Endothelial cell of umbilical vein (primary cell): ENCODE measurements around the gene TSPAN18. TPM values are rescaled to one million over a fixed set of nuclear protein-coding genes. Genes with fewer than 3 reads are reported as not detected.

Experiments used
- BruUV-seq: library from RNA; stranded (reverse); fragments of 400-500 nt; replicated peaks from 2 replicates; lab custom pipeline; 2021; lab: Mats Ljungman, UMichigan
- CTCF ChIA-PET: fragments of 300-600, 350-600 bp; sonication (Branson Sonifier 250); formaldehyde crosslinking; loops from one replicate; lab custom pipeline; 2021; ENCODE audit warnings: antibody characterized with exemption, inconsistent platforms; lab: Charles Lee
- POLR2A ChIA-PET: fragments of 300-600, 350-600 bp; sonication (Branson Sonifier 250); formaldehyde crosslinking; loops from one replicate; lab custom pipeline; 2021; ENCODE audit warnings: antibody characterized with exemption, inconsistent platforms; lab: Charles Lee
- DNase-seq: peaks from one replicate; pipeline ENCODE4 v3.0.0-alpha.2; 2011; ENCODE audit warnings: low read depth, low spot score
- FAIRE-seq: peaks from 2 replicates; lab custom pipeline; 2011; peaks lifted over from hg19 to GRCh38; lab: Jason Lieb, UNC
- H2AFZ ChIP-seq: 2 replicates; pipeline ENCODE4 v1.6.0; 2012; ENCODE audit warnings: low read depth, low read length, control low read depth, inconsistent platforms
- H3K27ac ChIP-seq: 2 replicates; pipeline ENCODE4 v1.5.1; 2011; ENCODE audit warnings: low read depth, mild to moderate bottlenecking, control low read depth, low read length, moderate library complexity; ENCODE audit not compliant: insufficient read depth
- H3K27me3 ChIP-seq, 2 experiments: 2 replicates each; pipeline versions ENCODE4 v1.6.0 to v1.6.1; 2011; ENCODE audit warnings: low read length in 2 of 2, mixed read lengths in 1 of 2; ENCODE audit not compliant: control insufficient read depth in 2 of 2, insufficient read depth in 2 of 2
- H3K36me3 ChIP-seq, 2 experiments: 2 replicates in 1 of 2; 3 replicates in 1 of 2; pipeline ENCODE4 v1.5.1; 2011; ENCODE audit warnings: low read length in 2 of 2, mild to moderate bottlenecking in 1 of 2, moderate library complexity in 1 of 2; ENCODE audit not compliant: control insufficient read depth in 2 of 2, insufficient read depth in 2 of 2; ENCODE audit errors: extremely low read depth in 1 of 2
- H3K4me1 ChIP-seq: 3 replicates; pipeline ENCODE4 v1.5.1; 2011; ENCODE audit warnings: mild to moderate bottlenecking, low read length; ENCODE audit not compliant: control insufficient read depth, insufficient read depth; ENCODE audit errors: extremely low read depth
- H3K4me2 ChIP-seq: 2 replicates; pipeline ENCODE4 v1.6.1; 2011; ENCODE audit warnings: low read length, control low read depth, mixed read lengths; ENCODE audit not compliant: insufficient read depth
- H3K4me3 ChIP-seq, 3 experiments: fragments of 200-600 bp in 1 of 3; sonication (generic), shearing (Covaris generic) in 1 of 3; replicated peaks in 1 of 3; 2 replicates each; pipeline ENCODE4 v1.5.1; 2011 to 2016; ENCODE audit warnings: control low read depth in 3 of 3, low read length in 3 of 3, mild to moderate bottlenecking in 2 of 3, inconsistent platforms in 1 of 3, low read depth in 1 of 3, moderate library complexity in 1 of 3; ENCODE audit not compliant: insufficient read depth in 1 of 3
- H3K79me2 ChIP-seq: 2 replicates; pipeline ENCODE4 v1.6.0; 2012; ENCODE audit warnings: low read length, inconsistent platforms; ENCODE audit not compliant: control insufficient read depth, insufficient read depth
- H3K9ac ChIP-seq: replicated peaks from 2 replicates; pipeline ENCODE3; 2011; ENCODE audit warnings: low read length, control low read depth; ENCODE audit not compliant: insufficient read depth; ENCODE audit errors: extremely low read depth
- H3K9me1 ChIP-seq: replicated peaks from 3 replicates; pipeline ENCODE4 v1.6.0; 2011; ENCODE audit warnings: mild to moderate bottlenecking, low read length; ENCODE audit not compliant: control insufficient read depth, insufficient read depth; ENCODE audit errors: extremely low read depth
- H3K9me3 ChIP-seq: replicated peaks from 2 replicates; pipeline ENCODE4 v1.5.1; 2012; ENCODE audit warnings: low read length, inconsistent platforms; ENCODE audit not compliant: control insufficient read depth, insufficient read depth
- H4K20me1 ChIP-seq: replicated peaks from 2 replicates; pipeline ENCODE3; 2011; ENCODE audit warnings: mild to moderate bottlenecking, low read length; ENCODE audit not compliant: control insufficient read depth, insufficient read depth; ENCODE audit errors: extremely low read depth
- CTCF ChIP-seq, 2 donors: IDR thresholded peaks; 1 replicate in 1 of 2; 2 replicates in 1 of 2; pipeline ENCODE4 v1.5.1; 2011; ENCODE audit warnings: low read length in 2 of 2, mild to moderate bottlenecking in 2 of 2, moderate library complexity in 2 of 2, control low read depth in 1 of 2, inconsistent platforms in 1 of 2, low read depth in 1 of 2; ENCODE audit not compliant: insufficient read depth in 1 of 2; ENCODE audit errors: extremely low read depth in 1 of 2
- EZH2 ChIP-seq: IDR thresholded peaks from 2 replicates; pipeline ENCODE4 v1.6.1; 2012; ENCODE audit warnings: borderline replicate concordance, low read depth, mild to moderate bottlenecking, moderate library complexity, low read length, inconsistent platforms; ENCODE audit not compliant: severe bottlenecking
- FOS ChIP-seq: IDR thresholded peaks from 2 replicates; pipeline ENCODE4 v1.6.1; 2011; ENCODE audit warnings: mild to moderate bottlenecking, low read length, moderate library complexity, borderline replicate concordance; ENCODE audit not compliant: insufficient read depth
- GATA2 ChIP-seq: IDR thresholded peaks from 2 replicates; pipeline ENCODE4 v1.7.0; 2011; ENCODE audit warnings: low read depth, mild to moderate bottlenecking, moderate library complexity, mixed read lengths, low read length; ENCODE audit not compliant: insufficient read length, insufficient read depth
- JUN ChIP-seq: IDR thresholded peaks from 2 replicates; pipeline ENCODE4 v1.6.1; 2011; ENCODE audit warnings: borderline replicate concordance, low read depth; ENCODE audit not compliant: insufficient read length, insufficient read depth
- MAX ChIP-seq: IDR thresholded peaks from 2 replicates; pipeline ENCODE4 v1.6.1; 2011; ENCODE audit not compliant: insufficient read depth, insufficient read length
- MYC ChIP-seq: IDR thresholded peaks from one replicate; pipeline ENCODE4 v1.6.1; 2011; ENCODE audit warnings: mild to moderate bottlenecking, low read depth, low read length
- POLR2A ChIP-seq: IDR thresholded peaks from 2 replicates; pipeline ENCODE4 v1.6.1; 2012; ENCODE audit warnings: low read depth, mild to moderate bottlenecking, control low read depth, low read length
- POLR2AphosphoS5 ChIP-seq: IDR thresholded peaks from 2 replicates; pipeline ENCODE4 v1.6.1; 2012; ENCODE audit warnings: low read depth, mild to moderate bottlenecking, control low read depth, low read length, moderate library complexity; ENCODE audit not compliant: insufficient read depth
- dilution Hi-C: fragments of 300-500 bp; cut with MboI; formaldehyde crosslinking; loops from one replicate; pipeline ENCODE4 v1.15.0; 2019; ENCODE audit warnings: low sequenced_read_pairs; ENCODE audit not compliant: extremely low pct_ligation_motif_present
- intact Hi-C: fragments of 100-400 bp; cut with micrococcal nuclease; formaldehyde crosslinking; loops from one replicate; pipeline ENCODE4 v1.10.0; 2022
- polyA plus RNA-seq, 4 experiments: library from polyadenylated mRNA; depleted of rRNA in 3 of 4; stranded (reverse) in 3 of 4; unstranded in 1 of 4; fragments of >200 nt; gene quantifications; 2 replicates each; pipeline versions ENCODE4 v1.2.1 to v1.2.3, GENCODE V29; 2011 to 2012; ENCODE audit warnings: missing spikeins in 1 of 4
- total RNA-seq: library from RNA; stranded (reverse); gene quantifications from 2 replicates; pipeline ENCODE4 v1.2.3, GENCODE V29; 2021

The TSPAN18 gene
- total and polyA plus RNA-seq, 2 donors (not counting 3 experiments of a cell fraction or from before 2014, with no cell fraction given) = 32.2 to 118 TPM

GRCh38 chr11:44938066-44938691 lies 211.4 kb downstream of the TSPAN18 start:
- H3K4me3 ChIP-seq = no peak overlapping the region
- no peak for DNase-seq
- FAIRE-seq = no peak
- no peak for TF ChIP-seq GATA2
- no peak for TF ChIP-seq EZH2
- TF ChIP-seq MAX = no peak
- TF ChIP-seq POLR2AphosphoS5 = no peak
- no peak for TF ChIP-seq POLR2A
- TF ChIP-seq FOS = no peak
- TF ChIP-seq JUN = no peak
- no peak for TF ChIP-seq MYC
- no peak for TF ChIP-seq CTCF (IDR thresholded peaks at IDR 0.05; ENCODE audit: extremely low read depth in 1 of 2, insufficient read depth in 1 of 2, low read depth in 1 of 2, low read length in 2 of 2)
- no peak overlapping the region for H3K4me2 ChIP-seq
- H3K9me1 ChIP-seq = no peaks in the 10 kb centered on the region
- intact Hi-C loops (loop anchor here (5.0 kb wide), 2 partner anchors 44 to 354 kb away; no protein-coding TSS in a partner anchor), dilution Hi-C loops (no loop called here)
- no peaks in the 10 kb centered on the region for H3K36me3 ChIP-seq
- ChIA-PET POLR2A (no interaction called here), CTCF (interaction anchor here (0.9 to 24.5 kb wide), 6 partner anchors 9 to 321 kb away, joined by 3 to 1618 read pairs (median 10); no protein-coding TSS in a partner anchor)
- H2AFZ ChIP-seq = no peak overlapping the region
- no peak overlapping the region for H3K27ac ChIP-seq
- BruUV-seq = no TSS peak
- no peaks in the 10 kb centered on the region for H4K20me1 ChIP-seq
- no peaks in the 10 kb centered on the region for H3K4me1 ChIP-seq
- no peaks in the 10 kb centered on the region for H3K9me3 ChIP-seq
- no peaks in the 10 kb centered on the region for H3K79me2 ChIP-seq
- H3K9ac ChIP-seq = no peak overlapping the region
- H3K27me3 ChIP-seq = no peaks in the 10 kb centered on the region
